ENCODE data around the gene ADCY3. TPM values are rescaled to one million over a fixed set of nuclear protein-coding genes. Genes with fewer than 3 reads are reported as not detected.

Gene ADCY3
- total and polyA plus RNA-seq, 2 donors from 2014 or later: 21.1 to 44.6 TPM

- Histone ChIP-seq H3K9me3 (ENCODE audit: control insufficient read depth in 2 of 3, insufficient read depth in 1 of 3, low read length in 3 of 3) (no peaks in the 10 kb centered on the region), H3K27me3 (ENCODE audit: control insufficient read depth, insufficient read depth, low read length) (no peaks in the 10 kb centered on the region), H3K36me3 (ENCODE audit: control insufficient read depth in 2 of 3, insufficient read depth in 3 of 3, low read length in 3 of 3) (no peaks in the 10 kb centered on the region), H3K4me1 (ENCODE audit: control insufficient read depth in 2 of 3, insufficient read depth in 2 of 3, low read depth in 1 of 3, low read length in 3 of 3) (no peaks in the 10 kb centered on the region), H3K9ac (ENCODE audit: low read length in 3 of 3) (no peak overlapping the region), H3K4me3 (ENCODE audit: low read length in 3 of 3) (no peak overlapping the region), H3K27ac (ENCODE audit: low read depth in 2 of 2, low read length in 2 of 2) (no peak overlapping the region)
- TF ChIP-seq CTCF (IDR thresholded peaks at IDR 0.05; ENCODE audit: borderline replicate concordance, extremely low read depth, insufficient read depth): no peak
- intact Hi-C loops (cut with DNase I): no loop called here
- FAIRE-seq: no peak
- DNase-seq: no peak
These were observed 10.7 kb upstream of the ADCY3 start for GRCh38 chr2:24930768-24931167.

GRCh38 chr2:24929230-24929629 lies 9.2 kb upstream of the ADCY3 start:
- no peak overlapping the region for H3K27ac ChIP-seq (ENCODE audit: low read depth in 2 of 2, low read length in 2 of 2)
- DNase-seq (no peak), FAIRE-seq (no peak)
- H3K4me3 ChIP-seq (ENCODE audit: low read length in 3 of 3): no peak overlapping the region
- no peaks in the 10 kb centered on the region for H3K36me3 ChIP-seq (ENCODE audit: control insufficient read depth in 2 of 3, insufficient read depth in 3 of 3, low read length in 3 of 3)
- H3K4me1 ChIP-seq (ENCODE audit: control insufficient read depth in 2 of 3, insufficient read depth in 2 of 3, low read depth in 1 of 3, low read length in 3 of 3): no peaks in the 10 kb centered on the region
- H3K9me3 ChIP-seq (ENCODE audit: control insufficient read depth in 2 of 3, insufficient read depth in 1 of 3, low read length in 3 of 3): peaks cover 0 to 1% (median 0%) of the 10 kb centered on the region in 3 donors
- no peak for TF ChIP-seq CTCF (IDR thresholded peaks at IDR 0.05; ENCODE audit: borderline replicate concordance, extremely low read depth, insufficient read depth)
- intact Hi-C loops (cut with DNase I): no loop called here
- no peaks in the 10 kb centered on the region for H3K27me3 ChIP-seq (ENCODE audit: control insufficient read depth, insufficient read depth, low read length)
- H3K9ac ChIP-seq (ENCODE audit: low read length in 3 of 3): no peak overlapping the region

GRCh38 chr2:24928036-24928435 lies 8.0 kb upstream of the ADCY3 start:
- no peaks in the 10 kb centered on the region for H3K4me1 ChIP-seq (ENCODE audit: control insufficient read depth in 2 of 3, insufficient read depth in 2 of 3, low read depth in 1 of 3, low read length in 3 of 3)
- no peak for TF ChIP-seq CTCF (IDR thresholded peaks at IDR 0.05; ENCODE audit: borderline replicate concordance, extremely low read depth, insufficient read depth)
- no peak for FAIRE-seq
- peaks cover 0 to 1% (median 0%) of the 10 kb centered on the region in 3 donors for H3K9me3 ChIP-seq (ENCODE audit: control insufficient read depth in 2 of 3, insufficient read depth in 1 of 3, low read length in 3 of 3)
- intact Hi-C loops (cut with DNase I): no loop called here
- no peaks in the 10 kb centered on the region for H3K27me3 ChIP-seq (ENCODE audit: control insufficient read depth, insufficient read depth, low read length)
- H3K27ac ChIP-seq (ENCODE audit: low read depth in 2 of 2, low read length in 2 of 2): no peak overlapping the region
- H3K4me3 ChIP-seq (ENCODE audit: low read length in 3 of 3): no peak overlapping the region
- no peak for DNase-seq
- H3K9ac ChIP-seq (ENCODE audit: low read length in 3 of 3): no peak overlapping the region
- no peaks in the 10 kb centered on the region for H3K36me3 ChIP-seq (ENCODE audit: control insufficient read depth in 2 of 3, insufficient read depth in 3 of 3, low read length in 3 of 3)
